ENCODE data around the gene ABLIM3. TPM values are rescaled to one million over a fixed set of nuclear protein-coding genes. Genes with fewer than 3 reads are reported as not detected.

Gene ABLIM3
- total RNA-seq, 1 experiment from 2014 or later = 14.3 TPM

DNA sequence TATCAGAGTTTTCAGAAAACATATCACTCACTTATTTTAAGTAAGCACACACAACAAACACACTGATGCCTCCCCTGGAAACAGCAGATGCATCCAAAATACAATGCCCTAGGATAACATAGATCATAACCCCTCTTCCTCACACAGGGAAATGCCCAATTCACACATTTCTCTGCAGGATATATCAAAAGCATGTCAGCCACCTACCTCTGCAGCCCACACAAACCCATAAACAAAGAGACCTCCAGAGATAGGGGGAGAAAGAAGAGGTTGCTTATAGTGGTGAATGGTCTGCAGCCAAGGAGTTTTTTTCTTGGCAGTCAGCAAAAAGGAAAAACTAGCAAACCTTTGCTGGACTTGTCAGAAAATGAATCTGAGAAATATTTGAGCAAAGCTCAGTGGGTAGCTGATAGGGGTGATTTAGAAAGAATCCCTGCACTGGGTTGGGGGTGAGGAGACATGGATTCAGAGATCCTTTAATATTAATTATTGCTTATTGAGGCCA lies 36.1 kb downstream of the ABLIM3 start:
- Histone ChIP-seq H3K27me3 (ENCODE audit: insufficient read depth, low read length) (no peaks in the 10 kb centered on the region), H3K4me2 (ENCODE audit: low read length) (no peak overlapping the region), H3K36me3 (ENCODE audit: control insufficient read depth in 1 of 2, insufficient read depth in 2 of 2, low read length in 2 of 2) (no peaks in the 10 kb centered on the region), H3K4me1 (ENCODE audit: control insufficient read depth in 1 of 2, insufficient read depth in 2 of 2, low read length in 2 of 2) (peaks cover 0 to 23% of the 10 kb centered on the region in 2 experiments; a peak in 2 of 4 replicates), H3K9me3 (ENCODE audit: control insufficient read depth in 1 of 2, insufficient read depth in 1 of 2, low read depth in 1 of 2, low read length in 2 of 2) (no peaks in the 10 kb centered on the region), H3K27ac (ENCODE audit: low read depth, low read length) (no peak overlapping the region), H3K9me2 (ENCODE audit: insufficient read depth) (no peaks in the 10 kb centered on the region), H3K9ac (ENCODE audit: low read length) (no peak overlapping the region), H4K20me1 (ENCODE audit: insufficient read depth) (no peaks in the 10 kb centered on the region), H2AFZ (ENCODE audit: low read depth, low read length, poor library complexity, severe bottlenecking) (no peak overlapping the region), H3K79me2 (ENCODE audit: insufficient read depth, low read length) (no peaks in the 10 kb centered on the region), H3K4me3 (replicated peaks in 1 of 2; ENCODE audit: low read depth in 1 of 2, low read length in 2 of 2) (no peak overlapping the region)
- CTCF ChIA-PET = no interaction called here
- no TSS peak for BruUV-seq (replicated peaks)
- RAD21 ChIA-PET (ENCODE audit: low non-redundant PET in 1 of 2, low total read pairs in 2 of 2, uncharacterized antibody in 2 of 2, unreplicated experiment in 2 of 2) = no interaction called here
- POLR2A ChIA-PET = no interaction called here
- ATAC-seq (no peak), DNase-seq (ENCODE audit: low read depth, low spot score) (no peak)
- intact Hi-C loops (cut with micrococcal nuclease) = no loop called here
- TF ChIP-seq SP1 (IDR thresholded peaks at IDR 0.05; ENCODE audit: low read depth) (no peak), EZH2 (IDR thresholded peaks at IDR 0.05) (no peak), POLR2A (IDR thresholded peaks at IDR 0.05; ENCODE audit: borderline replicate concordance, extremely low read depth, insufficient read depth, insufficient read length) (no peak), TCF7L2 (IDR thresholded peaks at IDR 0.05; ENCODE audit: borderline replicate concordance, extremely low read depth, insufficient read depth, insufficient read length) (no peak)
- TF ChIP-seq, protein P1, sequence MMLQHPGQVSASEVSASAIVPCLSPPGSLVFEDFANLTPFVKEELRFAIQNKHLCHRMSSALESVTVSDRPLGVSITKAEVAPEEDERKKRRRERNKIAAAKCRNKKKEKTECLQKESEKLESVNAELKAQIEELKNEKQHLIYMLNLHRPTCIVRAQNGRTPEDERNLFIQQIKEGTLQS (IDR thresholded peaks at IDR 0.05) = no peak

DNA sequence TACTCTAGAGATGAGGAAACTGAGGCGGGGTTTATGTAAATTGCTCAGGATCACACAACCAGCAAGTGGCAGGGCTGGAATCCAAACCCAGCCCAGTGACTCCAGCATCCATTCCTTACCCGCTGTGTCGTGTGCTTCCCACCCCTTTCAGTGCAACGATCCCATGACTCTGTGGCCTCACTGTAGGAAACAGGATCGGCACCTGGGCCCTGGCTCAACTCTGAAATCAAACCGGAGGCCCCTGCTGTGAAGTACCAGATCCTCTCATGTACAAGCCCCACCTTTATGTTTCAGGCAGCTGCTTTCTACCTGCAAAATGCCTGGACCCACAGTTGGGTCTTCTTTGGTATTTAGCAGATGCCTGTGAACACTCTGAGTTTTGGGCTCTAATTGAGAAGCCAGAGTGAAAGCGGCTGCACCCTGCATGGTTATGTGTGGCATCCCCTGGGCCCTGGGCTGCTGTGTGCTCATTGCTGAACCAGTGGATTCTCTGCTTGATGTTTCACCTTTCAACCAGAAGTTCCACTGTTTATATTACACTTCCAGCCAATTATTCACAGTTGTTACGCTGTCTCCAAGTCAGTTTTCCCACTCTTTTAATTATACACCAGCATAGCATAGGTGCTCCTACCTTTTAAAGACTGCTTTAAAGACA lies 36.7 kb downstream of the ABLIM3 start:
- Histone ChIP-seq H3K9me2 (ENCODE audit: insufficient read depth) (no peaks in the 10 kb centered on the region), H4K20me1 (ENCODE audit: insufficient read depth) (no peaks in the 10 kb centered on the region), H3K27me3 (ENCODE audit: insufficient read depth, low read length) (no peaks in the 10 kb centered on the region), H2AFZ (ENCODE audit: low read depth, low read length, poor library complexity, severe bottlenecking) (no peak overlapping the region), H3K4me2 (ENCODE audit: low read length) (no peak overlapping the region), H3K27ac (ENCODE audit: low read depth, low read length) (no peak overlapping the region), H3K4me3 (replicated peaks in 1 of 2; ENCODE audit: low read depth in 1 of 2, low read length in 2 of 2) (no peak overlapping the region), H3K9me3 (ENCODE audit: control insufficient read depth in 1 of 2, insufficient read depth in 1 of 2, low read depth in 1 of 2, low read length in 2 of 2) (no peaks in the 10 kb centered on the region), H3K36me3 (ENCODE audit: control insufficient read depth in 1 of 2, insufficient read depth in 2 of 2, low read length in 2 of 2) (no peaks in the 10 kb centered on the region), H3K4me1 (ENCODE audit: control insufficient read depth in 1 of 2, insufficient read depth in 2 of 2, low read length in 2 of 2) (peaks cover 0 to 17% of the 10 kb centered on the region in 2 experiments; a peak in 2 of 4 replicates), H3K79me2 (ENCODE audit: insufficient read depth, low read length) (no peaks in the 10 kb centered on the region), H3K9ac (ENCODE audit: low read length) (no peak overlapping the region)
- BruUV-seq (replicated peaks) = no TSS peak
- ChIA-PET POLR2A (no interaction called here), CTCF (no interaction called here), RAD21 (ENCODE audit: low non-redundant PET in 1 of 2, low total read pairs in 2 of 2, uncharacterized antibody in 2 of 2, unreplicated experiment in 2 of 2) (no interaction called here)
- DNase-seq (ENCODE audit: low read depth, low spot score) = no peak
- no peak for ATAC-seq
- TF ChIP-seq RAD21 (IDR thresholded peaks at IDR 0.05; ENCODE audit: low read depth) (no peak), REST (IDR thresholded peaks at IDR 0.05; ENCODE audit: low read depth) (no peak), CEBPB (IDR thresholded peaks at IDR 0.05; ENCODE audit: low read depth) (no peak), POLR2A (IDR thresholded peaks at IDR 0.05; ENCODE audit: borderline replicate concordance, extremely low read depth, insufficient read depth, insufficient read length) (no peak), MAX (IDR thresholded peaks at IDR 0.05) (no peak), ZBTB33 (IDR thresholded peaks at IDR 0.05; ENCODE audit: extremely low read depth, insufficient replicate concordance, low read length) (no peak)
- intact Hi-C loops (cut with micrococcal nuclease) = no loop called here

Measured in HCT116 (cell line).